HG02885 (cell line): ENCODE results near the gene NOS1.
"Not testable (repeated sequence)": the region's sequence is repeated elsewhere in the genome, so short reads cannot be mapped to it uniquely, and the experiment has no call there.

Experiments
- ATAC-seq: cut with Tn5 transposase; IDR thresholded peaks from one replicate; pipeline ENCODE4 v1.9.1; 2021; ENCODE audit warnings: mild to moderate bottlenecking; ENCODE audit not compliant: unreplicated experiment, poor library complexity

NOS1 gene

DNA sequence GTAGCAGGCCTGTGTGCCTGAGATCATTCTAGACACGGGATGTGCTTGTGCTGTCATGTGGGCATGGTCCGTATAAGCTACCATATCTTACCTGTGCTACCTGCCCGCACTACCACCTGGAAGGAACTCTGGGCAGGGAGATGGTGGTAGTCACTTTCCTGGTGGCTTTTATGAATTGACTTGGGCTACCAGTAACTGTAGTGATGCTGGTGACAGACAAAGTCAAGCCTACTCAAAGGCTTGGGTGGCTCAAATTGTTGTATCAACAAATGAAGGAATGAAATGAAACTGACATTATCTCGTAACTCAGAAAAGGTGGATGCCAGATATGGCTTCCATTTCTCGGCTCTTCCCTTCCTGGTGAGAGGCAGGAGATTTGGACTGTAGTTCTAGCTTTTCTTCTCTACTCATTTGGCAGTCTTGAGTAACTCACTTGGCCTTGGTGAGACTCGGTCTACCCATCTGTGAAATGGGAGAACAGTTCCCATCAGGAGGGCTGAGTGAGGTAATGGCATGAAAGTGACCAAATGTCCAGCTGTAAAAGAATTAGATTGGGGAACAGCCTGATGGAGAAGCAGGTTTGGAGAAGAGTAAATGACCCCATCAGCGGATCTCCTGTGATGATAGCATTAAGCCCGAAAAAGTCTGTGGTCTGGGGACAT lies 81.3 kb downstream of the NOS1 start:
- no peak for ATAC-seq

DNA sequence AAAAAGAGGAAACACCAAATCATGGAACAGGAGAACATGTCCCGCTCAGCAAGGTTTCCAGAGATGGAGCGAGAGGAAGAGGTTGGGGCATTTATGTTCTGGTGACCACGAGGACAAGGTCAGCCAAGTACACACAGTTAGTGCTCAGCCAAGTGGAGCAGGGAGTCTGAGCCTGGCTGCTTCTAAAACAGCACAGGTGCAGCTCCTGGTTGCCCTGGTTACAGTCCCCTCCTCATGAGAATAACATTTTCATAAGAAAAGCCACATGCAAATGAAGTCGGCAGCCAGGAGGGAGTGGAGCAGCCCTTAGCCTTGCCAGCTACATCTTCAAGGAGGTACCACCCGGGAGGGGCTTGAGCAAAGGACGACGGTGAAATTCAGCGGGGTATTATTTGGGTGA lies 81.8 kb downstream of the NOS1 start:
- ATAC-seq, result no peak

DNA sequence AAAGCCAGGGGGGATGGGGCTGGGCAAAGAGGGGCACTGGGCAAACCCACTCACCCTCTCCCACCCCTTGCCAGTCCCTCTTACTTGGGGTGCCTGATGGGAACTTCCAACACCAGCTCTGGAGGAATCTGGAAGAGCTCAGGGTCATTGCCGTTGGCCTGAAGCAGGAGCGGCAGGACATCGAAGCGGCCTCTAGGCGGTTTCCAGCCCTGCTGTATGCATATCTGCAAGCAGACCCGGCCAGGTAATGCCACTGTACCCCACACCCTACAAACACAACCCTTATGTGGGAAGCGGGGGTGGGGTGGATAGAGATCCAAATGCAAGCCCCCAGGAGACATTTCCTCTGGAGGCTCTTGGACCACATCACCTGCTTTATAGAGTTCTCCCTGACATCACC lies 83.6 kb downstream of the NOS1 start:
- ATAC-seq, result no peak

DNA sequence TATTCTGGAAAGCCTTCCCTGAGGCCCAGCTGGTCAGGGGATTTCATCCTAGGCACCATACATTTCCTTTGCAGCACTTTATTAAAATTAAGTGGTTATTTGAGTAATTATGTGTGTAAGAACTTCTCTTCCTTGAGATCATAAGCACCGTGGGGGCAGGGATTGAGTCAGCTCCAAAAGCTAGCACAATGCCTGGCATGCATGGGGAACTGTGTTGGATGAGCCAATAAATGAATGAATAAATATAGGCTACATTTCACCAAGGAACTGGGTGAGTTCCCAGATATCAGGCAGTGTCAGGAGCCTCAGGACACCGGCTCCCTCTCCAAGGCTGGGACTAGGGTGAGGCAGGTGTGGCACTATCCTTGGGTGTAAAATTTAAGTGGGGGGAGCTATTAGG lies 88.3 kb downstream of the NOS1 start:
- ATAC-seq, result no peak

DNA sequence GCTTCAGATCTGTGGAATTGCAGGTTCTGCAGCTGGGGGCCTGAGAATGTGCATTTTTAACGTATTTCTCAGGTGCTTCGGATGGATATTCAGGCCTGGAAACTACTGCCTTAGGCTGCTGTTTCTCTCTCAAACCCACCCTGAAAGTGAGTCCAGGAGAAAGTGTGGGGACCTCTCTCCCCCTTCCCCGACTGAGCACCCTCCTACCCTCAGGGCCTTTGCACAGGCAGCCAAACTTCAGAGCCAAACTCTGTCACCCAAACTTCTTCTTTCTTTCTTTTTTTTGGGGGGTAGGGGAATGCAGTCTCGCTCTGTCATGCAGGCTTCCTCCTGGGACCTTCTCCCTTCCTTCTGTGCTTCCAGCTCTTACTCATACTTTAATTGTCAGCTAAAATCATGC lies 88.7 kb downstream of the NOS1 start:
- ATAC-seq, result no peak

DNA sequence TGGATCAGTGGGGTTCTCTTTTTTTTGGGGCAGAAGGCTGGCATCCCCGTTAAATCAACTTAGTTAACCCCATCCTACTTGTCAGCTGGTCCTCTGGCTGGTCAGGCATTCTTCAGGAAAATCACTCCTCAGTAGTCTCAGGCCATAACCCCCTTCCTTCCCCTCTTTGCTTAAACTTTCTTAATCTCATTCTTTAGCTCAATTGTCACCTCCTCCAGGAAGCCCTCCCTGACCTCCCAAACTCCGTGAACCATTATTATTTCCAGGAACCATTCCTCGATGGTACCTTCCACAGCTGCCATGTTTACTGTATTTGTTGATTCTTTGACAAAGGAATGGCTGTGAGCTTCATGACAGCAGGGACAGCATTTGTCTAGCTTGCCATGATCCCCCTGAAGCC lies 98.7 kb downstream of the NOS1 start:
- ATAC-seq, result no peak

DNA sequence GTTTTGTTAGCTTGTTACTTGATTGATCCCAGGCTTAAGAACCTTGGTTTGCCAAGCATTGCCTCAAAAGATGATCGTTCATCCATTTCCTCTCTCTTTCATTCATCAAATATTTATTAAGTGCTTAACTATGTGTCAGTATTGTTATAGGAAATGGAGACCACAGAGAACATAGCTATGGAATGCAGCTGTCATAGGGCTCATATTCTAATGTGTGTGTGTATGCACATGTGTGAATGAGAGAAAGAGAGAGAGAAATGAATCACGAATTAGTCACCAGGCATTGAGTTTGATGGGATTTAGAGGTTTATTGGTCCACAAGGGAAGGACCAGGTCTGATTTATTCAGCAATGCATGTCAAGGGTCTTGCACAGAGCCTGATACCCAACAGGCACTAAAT lies 100.2 kb downstream of the NOS1 start:
- ATAC-seq, result no peak

DNA sequence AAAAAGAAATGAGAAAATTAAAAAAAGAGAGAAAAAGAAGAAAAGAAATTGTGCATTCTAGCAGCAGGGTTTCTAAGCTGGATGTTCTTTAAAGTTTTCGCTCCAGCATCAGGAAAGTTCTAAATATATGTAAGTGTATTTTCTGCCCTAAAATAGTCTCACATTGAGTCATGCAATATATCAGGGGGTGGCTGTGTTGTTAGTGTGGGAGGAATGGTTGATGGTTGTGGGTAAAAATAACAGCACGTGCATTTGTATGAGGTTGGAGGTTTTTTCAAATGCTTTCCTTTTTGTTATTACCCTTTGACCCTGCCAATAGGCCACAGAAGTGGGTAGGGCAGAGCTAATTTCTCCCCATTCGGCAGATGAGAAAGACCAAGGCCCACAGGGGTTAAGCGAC lies 106.0 kb downstream of the NOS1 start:
- ATAC-seq, result no peak

DNA sequence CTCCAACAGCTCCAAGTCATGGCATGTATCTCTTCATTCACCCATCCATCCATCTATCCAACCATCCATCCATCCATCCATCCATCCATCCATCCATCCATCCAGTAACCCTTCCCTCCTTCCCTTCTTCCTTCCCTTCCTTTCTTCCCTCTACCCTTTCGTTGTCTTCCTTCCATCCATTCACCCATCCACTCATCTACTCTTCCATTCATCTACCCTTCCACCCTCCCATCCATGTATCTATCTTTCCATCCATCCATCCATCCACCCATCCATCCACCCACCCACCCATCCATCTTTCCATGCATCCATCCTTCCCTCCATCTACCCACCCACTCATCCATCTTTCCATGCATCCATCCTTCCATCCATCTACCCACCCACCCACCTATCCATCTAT lies 117.9 kb downstream of the NOS1 start:
- ATAC-seq, result no peak

DNA sequence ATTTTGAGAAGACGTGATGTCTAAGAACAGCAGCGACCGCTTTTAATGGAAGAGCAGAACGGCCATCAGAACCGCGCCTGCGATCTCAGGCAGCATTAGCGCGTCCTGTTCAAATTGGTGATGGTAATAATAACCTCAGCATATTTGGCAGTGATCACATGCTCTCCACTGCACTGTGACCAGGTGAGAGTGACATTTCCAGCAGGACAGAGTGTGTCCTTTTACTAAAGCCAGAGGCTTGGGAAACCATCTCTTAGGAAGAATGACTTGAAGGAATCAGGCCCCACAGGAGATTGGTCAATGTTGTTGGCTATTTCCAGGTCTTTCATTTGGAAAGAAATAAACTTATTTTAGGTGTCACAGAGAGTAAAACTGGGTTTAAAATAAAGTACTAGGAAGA lies 119.7 kb downstream of the NOS1 start:
- no peak for ATAC-seq

DNA sequence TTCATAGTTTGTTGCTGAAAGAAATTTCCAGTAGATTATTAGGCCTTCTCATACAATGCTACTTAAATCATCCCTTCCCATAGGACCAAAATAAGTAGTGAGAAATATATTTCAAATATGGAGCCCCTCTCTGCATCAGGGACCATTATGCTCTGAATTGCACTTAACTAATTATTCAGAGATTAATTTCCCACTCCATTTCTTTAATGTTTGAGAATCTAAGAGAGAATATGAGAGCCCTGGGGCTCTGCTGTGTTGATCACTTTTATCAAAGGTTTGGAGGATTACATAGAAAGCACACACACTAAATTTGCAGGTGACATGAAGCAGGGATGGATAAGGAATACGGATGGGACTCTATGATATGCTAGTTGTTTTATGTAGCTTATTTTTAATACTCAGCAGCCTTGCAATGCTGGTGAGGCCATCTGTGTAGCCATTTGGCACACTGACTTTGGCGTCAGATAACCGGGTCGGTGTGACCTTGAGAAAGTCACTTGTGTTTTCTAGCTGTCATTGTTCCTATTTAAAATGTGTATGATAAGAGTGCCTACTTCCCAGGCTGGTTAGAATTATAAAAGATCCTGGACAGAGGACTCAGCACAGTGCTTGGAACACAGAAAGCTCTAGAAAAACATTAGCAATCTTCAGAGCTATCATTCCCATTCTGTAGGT lies 121.2 kb downstream of the NOS1 start:
- ATAC-seq, result no peak

DNA sequence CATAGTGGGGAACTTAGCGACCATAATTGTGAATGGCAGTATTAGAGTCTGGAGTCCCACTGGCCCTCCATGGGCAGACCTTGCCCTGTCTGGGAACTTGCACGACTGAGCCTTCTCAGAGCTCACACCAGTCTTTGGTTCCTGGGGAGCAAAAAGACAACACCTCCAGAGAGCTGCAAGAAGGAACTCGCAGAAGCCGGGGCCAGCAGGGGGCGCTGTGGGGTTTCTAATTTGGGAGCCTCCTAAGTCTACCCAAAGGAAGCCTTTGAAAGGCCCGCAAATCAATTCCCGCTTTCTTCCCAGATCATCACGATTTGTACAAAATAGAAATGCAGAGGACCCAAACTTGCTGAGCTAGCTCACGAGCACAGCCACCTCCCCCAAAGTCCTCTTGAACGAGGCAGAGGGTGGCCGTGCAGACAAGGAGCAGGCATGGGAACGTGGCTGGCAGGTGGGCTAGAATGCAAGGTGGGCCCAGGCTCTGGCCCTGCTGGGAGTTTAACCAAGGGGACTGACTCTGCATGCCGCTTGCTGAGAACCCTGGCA lies 124.9 kb downstream of the NOS1 start:
- no peak for ATAC-seq

DNA sequence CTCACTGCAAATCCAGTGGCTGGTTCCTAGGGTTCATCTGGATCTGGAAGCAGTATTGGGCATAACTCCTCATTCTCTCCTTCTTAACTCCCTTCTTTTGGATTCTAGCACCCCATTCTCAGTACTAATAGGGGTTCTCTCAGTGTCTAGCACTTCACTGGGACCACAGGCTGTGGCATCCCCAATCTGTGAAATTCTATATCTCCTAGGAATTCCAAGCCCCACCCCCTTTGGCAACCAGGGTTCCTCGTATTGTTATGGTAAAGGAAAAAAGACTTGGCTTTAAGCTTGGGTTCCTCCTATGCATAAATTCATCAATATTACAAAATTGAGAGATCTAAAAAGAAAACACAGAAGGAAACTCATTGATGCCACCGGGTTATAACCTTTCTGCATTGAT lies 126.2 kb downstream of the NOS1 start:
- no peak for ATAC-seq

DNA sequence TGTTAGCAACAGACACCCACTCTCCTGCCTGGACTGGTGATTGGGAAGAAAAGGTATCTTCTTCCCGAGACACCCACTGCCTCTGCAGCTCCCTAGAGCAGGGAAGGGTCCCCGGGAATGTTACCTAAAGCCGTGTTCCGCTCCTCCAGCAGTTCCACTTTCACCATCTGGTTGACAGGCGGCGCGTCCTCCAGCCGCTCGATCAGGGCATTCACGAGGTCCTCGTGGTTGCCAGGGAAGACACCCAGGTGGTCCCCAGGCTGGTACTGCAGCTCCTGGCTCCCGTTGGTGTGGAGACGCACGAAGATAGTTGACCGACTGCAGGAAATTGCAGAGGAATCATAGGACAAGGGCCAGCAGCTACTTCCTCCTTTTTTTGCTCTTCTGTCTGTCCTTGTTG lies 127.0 kb downstream of the NOS1 start:
- no peak for ATAC-seq

DNA sequence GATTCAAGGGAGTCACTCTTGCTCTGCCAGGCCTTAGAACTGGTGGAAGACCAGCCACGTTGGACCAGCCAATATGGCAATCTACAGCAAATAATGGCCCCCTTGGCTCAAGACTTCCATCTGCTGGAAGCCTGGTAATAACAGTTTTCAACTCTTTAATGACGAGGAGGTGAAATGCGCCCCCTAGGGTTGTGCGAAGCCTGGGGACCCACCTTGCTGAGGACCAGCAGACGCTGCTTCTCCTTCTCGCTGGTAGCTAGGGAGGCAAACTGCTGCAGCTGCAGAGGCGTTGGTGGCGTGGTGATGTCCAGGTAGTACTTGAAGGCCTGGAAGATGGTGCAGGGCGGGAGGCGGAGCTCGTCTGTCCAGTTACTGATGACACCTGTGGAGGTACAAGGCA lies 129.7 kb downstream of the NOS1 start:
- ATAC-seq, result no peak

DNA sequence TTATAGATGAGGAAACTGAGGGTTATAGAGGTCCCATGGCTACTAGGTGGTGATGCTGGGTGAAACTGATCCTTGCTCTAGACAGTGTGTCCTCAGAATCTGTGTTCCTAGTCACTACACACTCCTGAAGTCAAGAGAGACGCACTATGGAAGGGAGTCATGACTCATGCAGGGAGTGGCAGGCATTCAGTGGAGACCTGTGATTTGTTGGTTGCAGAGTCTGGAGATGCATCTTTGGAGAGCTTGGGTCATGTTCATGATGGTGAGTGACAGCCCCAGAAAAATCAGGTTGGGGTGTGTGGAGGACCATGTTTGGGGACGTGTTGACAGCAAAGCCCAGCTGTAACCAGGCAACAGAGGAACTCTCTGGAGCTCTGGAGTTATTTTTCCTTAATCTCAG lies 133.2 kb downstream of the NOS1 start:
- ATAC-seq, result no peak

DNA sequence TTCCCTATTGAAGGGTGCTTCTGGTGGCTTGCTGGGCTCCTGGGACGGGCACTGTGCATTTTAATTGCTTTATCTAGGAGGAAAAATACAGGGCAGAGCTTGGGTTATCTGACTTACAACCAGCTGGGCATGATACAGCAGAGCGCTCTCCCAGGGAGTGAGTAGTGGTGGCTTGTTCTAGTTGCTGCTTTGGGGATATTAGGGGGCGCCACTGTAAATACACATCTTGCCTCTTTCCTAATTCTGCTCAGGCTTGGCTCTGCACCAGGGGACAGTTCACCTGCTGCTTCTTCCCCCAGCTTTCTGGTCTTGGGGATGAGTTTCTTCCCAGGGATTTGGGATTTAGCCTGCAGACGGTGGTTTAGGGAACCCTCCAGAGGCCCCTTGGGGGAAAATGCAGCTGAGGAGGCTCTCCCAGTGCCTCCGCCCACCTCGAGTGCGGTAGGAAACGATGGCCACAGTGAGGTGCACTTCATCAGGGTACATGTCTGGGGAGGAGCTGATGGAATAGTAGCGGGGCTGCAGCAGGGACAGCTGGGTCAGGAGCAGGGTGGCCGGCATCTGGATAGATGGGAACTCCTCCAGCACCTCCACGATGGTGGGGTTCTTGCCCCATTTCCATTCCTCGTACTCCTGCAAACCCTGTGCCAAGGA lies 134.3 kb downstream of the NOS1 start:
- ATAC-seq, result no peak

DNA sequence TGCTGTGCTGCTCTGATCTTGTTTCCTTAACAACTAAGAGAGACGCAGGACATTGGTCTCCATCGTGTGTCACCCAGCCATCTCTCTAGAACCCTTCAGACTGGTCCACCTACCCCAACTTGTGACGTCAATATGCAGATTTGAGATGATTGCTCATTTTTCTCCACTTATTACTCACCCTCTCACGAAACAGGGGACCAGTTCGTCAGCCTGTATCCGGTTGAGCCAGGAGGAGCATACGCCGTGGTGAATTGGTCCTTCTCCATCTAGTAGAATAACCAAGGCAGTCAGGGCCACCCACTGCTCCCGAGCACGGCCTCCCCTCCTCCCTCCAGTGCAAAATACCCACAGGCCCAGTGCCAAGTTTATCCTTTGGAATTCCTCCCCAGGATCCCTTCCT lies 134.9 kb downstream of the NOS1 start:
- ATAC-seq, result no peak

DNA sequence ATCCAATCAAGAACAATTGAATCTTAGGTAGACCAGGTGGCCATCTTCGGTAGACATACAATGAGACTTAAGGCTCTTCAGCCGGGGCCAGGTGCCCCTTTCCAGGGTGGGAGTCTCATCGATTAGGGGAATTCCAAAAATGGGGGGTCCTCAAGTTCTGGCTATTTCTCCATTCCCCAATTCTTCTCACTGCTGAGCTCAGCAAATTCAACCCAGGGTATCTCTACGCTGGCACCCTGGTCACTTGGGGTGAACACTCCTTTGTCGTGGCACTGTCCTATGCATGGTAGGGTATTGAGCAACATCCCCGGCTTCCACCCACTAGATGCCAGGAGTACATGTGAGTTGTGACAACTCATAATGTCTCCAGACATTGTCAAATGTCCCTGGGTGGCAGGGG lies 136.2 kb downstream of the NOS1 start:
- no peak for ATAC-seq

DNA sequence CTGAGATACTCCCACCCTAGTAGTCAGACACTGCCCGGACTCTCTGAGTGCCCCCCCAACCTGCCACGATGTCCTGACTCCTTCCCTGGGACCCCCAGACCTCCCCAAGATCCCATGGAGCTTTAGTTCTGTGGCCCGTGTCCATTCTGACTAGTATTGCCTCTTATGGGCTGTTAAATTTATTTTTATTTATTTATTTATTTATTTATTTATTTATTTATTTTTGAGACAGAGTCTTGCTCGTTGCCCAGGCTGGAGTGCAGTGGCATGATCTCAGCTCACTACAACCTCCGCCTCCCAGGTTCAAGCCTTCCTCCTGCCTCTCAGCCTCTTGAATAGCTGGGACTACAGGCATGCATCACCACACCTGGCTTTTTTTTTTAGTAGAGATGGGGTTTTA lies 140.5 kb downstream of the NOS1 start:
- ATAC-seq, result not testable (repeated sequence)

DNA sequence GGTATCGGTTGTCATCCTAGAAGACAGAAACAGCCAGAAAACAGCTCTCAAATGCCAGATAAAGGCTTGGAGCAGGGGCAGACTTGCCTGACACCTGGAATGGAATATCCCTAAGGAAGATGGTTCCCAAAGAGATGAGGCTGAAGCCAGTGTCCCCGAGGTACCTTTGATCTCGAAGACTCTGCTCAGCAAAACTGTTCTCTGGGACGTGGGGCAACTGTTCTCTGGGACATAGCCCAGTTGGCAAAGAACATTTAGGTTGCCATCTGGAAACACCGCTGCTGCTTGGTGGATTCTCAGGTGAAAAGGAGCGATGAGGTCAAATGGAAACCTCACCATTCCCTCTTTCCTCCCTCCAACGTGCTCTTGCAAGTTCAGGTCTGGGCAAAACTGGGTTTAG lies 143.3 kb downstream of the NOS1 start:
- no peak for ATAC-seq

DNA sequence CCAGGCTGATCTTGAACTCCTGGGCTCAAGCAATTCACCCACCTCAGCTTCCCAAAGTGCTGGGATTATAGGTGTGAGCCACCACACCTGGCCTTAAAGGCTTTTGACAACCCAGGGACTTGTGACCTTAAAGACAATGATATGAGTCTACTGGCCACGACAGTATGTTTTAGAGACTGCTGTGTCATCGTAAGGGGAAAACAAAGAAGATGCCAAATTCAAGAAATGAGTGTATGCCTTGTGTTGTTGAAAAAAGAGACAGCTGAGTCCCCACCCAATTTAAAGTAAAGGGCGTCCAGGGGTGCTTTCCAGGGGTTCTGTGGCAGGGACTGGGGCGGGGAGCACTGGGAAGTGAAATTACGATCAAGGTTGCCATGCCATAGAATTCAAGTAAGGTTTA lies 144.7 kb downstream of the NOS1 start:
- no peak for ATAC-seq
